ENCODE results near the gene OLFML2B.

DNA sequence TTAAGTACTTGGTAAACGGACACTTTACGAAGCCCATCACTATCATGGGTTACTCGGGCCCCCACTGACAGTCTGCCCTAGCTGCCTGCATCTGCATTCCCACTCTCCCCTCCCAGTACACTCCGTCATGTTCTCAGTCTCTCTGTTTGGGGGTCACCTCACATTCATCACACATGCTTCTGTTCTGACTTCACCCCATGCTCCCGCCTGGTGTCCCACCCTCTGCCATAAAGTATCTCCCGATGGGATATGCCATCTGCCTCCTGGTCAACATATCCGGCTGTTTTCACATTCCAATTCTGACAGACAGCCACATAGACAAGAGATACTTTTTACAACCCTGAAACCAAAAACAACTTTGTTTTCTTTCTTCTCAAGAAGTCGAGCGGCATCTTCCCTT lies 1.0 kb downstream of the OLFML2B start:
- TF ChIP-seq, protein P1, sequence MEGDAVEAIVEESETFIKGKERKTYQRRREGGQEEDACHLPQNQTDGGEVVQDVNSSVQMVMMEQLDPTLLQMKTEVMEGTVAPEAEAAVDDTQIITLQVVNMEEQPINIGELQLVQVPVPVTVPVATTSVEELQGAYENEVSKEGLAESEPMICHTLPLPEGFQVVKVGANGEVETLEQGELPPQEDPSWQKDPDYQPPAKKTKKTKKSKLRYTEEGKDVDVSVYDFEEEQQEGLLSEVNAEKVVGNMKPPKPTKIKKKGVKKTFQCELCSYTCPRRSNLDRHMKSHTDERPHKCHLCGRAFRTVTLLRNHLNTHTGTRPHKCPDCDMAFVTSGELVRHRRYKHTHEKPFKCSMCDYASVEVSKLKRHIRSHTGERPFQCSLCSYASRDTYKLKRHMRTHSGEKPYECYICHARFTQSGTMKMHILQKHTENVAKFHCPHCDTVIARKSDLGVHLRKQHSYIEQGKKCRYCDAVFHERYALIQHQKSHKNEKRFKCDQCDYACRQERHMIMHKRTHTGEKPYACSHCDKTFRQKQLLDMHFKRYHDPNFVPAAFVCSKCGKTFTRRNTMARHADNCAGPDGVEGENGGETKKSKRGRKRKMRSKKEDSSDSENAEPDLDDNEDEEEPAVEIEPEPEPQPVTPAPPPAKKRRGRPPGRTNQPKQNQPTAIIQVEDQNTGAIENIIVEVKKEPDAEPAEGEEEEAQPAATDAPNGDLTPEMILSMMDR (IDR thresholded peaks at IDR 0.05), result no peak
- TF ChIP-seq POLR2A (IDR thresholded peaks at IDR 0.05), result no peak

Measured in esophagus squamous epithelium (tissue), 4 donors.